Tibial nerve (tissue), 4 donors: ENCODE measurements around the gene UBE4A. TPM values are rescaled to one million over a fixed set of nuclear protein-coding genes. Genes with fewer than 3 reads are reported as not detected.
"Not testable (repeated sequence)": the region's sequence is repeated elsewhere in the genome, so short reads cannot be mapped to it uniquely, and the experiment has no call there.

Experiments
- DNase-seq, 2 donors: peaks; one replicate each; pipeline ENCODE4 v3.0.0-alpha.2; 2019; ENCODE audit warnings: low spot score in 2 of 2
- H3K27ac ChIP-seq, 4 donors: fragments of 200-600 bp; sonication (generic) in 3 of 4; one replicate each; pipeline ENCODE4 v1.5.1; 2017 to 2019; ENCODE audit warnings: mild to moderate bottlenecking in 1 of 4
- H3K27me3 ChIP-seq, 2 donors: fragments of 200-600 bp; sonication (generic) in 1 of 2; one replicate each; pipeline versions ENCODE4 v1.5.1 to v1.6.0; 2017 to 2019
- H3K36me3 ChIP-seq, 3 donors: fragments of 200-600 bp; sonication (generic); one replicate each; pipeline ENCODE4 v1.5.1; 2018 to 2019
- H3K4me1 ChIP-seq, 4 donors: fragments of 200-600 bp; sonication (generic) in 3 of 4; one replicate each; pipeline ENCODE4 v1.5.1; 2017 to 2019
- H3K4me3 ChIP-seq, 4 donors: fragments of 200-600 bp; sonication (generic) in 3 of 4; one replicate each; pipeline ENCODE4 v1.5.1; 2017 to 2019; ENCODE audit warnings: mild to moderate bottlenecking in 1 of 4, moderate library complexity in 1 of 4
- H3K9me3 ChIP-seq, 4 donors: fragments of 200-600 bp; sonication (generic) in 3 of 4; one replicate each; pipeline ENCODE4 v1.5.1; 2017 to 2019
- CTCF ChIP-seq, 5 experiments: fragments of 200-600 bp in 3 of 5; fragments of 450-650 bp in 2 of 5; sonication (generic) in 3 of 5; IDR thresholded peaks; one replicate each; pipeline ENCODE4 v1.5.1; 2016 to 2019; ENCODE audit warnings: antibody characterized with exemption in 5 of 5, mild to moderate bottlenecking in 3 of 5, moderate library complexity in 2 of 5
- EP300 ChIP-seq, 2 donors: sonication (generic); formaldehyde crosslinking; IDR thresholded peaks; one replicate each; pipeline ENCODE4 v1.6.1; 2017; ENCODE audit warnings: antibody characterized with exemption in 2 of 2, mild to moderate bottlenecking in 1 of 2
- POLR2A ChIP-seq, 2 donors: fragments of 450-650 bp; IDR thresholded peaks; one replicate each; pipeline ENCODE4 v1.6.1; 2017; ENCODE audit warnings: antibody characterized with exemption in 2 of 2, mild to moderate bottlenecking in 2 of 2, moderate library complexity in 2 of 2
- whole genome bisulfite sequencing, 2 donors: methylation state at CpG; one replicate each; pipeline ENCODE4 v1.1.5; 2018; 5-methylcytosine and 5-hydroxymethylcytosine counted together
- total RNA-seq, 4 donors: library from RNA; depleted of rRNA; stranded (reverse); fragments of >200 nt; gene quantifications; one replicate each; pipeline ENCODE4 v1.1.0, GENCODE V29; 2016

The UBE4A gene
- total RNA-seq, 4 donors from 2014 or later = 38.4 to 48.5 (median 41.4) TPM

DNA sequence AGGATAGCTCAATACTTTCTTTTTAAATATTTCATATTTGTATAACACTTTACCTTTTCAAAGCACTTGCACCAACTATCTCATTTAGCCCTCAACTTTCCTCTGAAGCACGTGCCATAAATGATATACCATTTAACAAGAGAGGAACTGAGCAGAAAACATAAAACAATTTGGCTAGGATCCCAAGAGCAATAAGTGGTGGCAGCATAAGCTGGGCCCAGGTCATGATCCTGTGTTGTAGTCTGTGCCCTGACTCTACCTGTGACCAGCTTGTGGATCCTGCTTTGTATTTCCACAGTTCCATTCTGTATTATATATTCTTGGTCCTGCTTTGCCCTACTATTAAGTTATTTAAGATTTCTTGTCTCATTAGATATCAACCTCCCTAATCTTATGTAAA, 53.5 kb downstream of the UBE4A start:
- TF ChIP-seq POLR2A (IDR thresholded peaks at IDR 0.05) = no peak
- no peak for TF ChIP-seq EP300 (IDR thresholded peaks at IDR 0.05)
- no peak for TF ChIP-seq CTCF (IDR thresholded peaks at IDR 0.05)
- Histone ChIP-seq H3K4me3 (no peak overlapping the region), H3K4me1 (no peaks in the 10 kb centered on the region), H3K27ac (no peak overlapping the region), H3K9me3 (no peaks in the 10 kb centered on the region), H3K27me3 (no peaks in the 10 kb centered on the region), H3K36me3 (peaks cover 0 to 40% (median 0%) of the 10 kb centered on the region in 3 donors)
- 61 to 93% methylated on average over 1 of the region's 1 CpG for WGBS, 2 donors
- DNase-seq = no peak

- DNase-seq = no peak
- no peak overlapping the region for H3K4me3 ChIP-seq
- no peaks in the 10 kb centered on the region for H3K4me1 ChIP-seq
- no peak overlapping the region for H3K27ac ChIP-seq
- H3K9me3 ChIP-seq = no peaks in the 10 kb centered on the region
- no peak for TF ChIP-seq EP300 (IDR thresholded peaks at IDR 0.05)
- no peak for TF ChIP-seq CTCF (IDR thresholded peaks at IDR 0.05)
- TF ChIP-seq POLR2A (IDR thresholded peaks at IDR 0.05) = no peak
- H3K27me3 ChIP-seq = no peaks in the 10 kb centered on the region
- WGBS, 2 donors = 70 to 81% methylated on average over 8 of the region's 8 CpGs
- peaks cover 0 to 23% (median 0%) of the 10 kb centered on the region in 3 donors for H3K36me3 ChIP-seq
Observed at GRCh38 chr11:118415062-118415738, 55.8 kb downstream of the UBE4A start.

DNA sequence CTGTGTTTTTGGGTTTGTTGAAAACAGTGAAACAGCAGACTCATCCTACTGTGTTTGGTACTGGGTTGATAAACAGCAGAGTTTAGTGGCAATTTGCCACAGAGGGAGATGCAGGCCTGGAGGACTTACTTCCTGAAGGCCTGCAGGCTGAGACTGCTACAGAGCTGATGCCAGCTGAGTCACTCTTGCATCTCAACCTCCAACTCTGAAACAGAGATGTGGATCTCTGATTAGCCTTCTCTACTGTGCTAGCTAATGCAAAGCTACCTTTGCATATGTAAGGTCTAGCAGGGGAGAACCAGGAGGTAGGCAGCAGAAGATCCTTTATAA, 56.3 kb downstream of the UBE4A start:
- no peak for DNase-seq

DNA sequence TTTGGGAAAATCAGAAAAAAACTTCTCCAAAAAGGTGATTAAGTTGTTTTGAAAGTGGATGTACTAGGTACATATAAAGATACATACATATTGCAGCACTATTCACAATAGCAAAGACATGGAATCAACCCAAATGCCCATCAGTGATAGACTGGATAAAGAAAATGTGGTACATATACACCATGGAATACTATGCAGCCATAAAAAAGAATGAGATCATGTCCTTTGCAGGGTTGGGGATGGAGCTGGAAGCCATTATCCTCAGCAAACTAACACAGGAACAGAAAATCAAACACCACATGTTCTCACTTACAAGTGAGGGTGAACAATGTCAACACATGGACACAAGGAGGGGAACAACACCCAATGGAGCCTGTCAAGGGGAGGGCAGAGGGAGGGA, 57.5 kb downstream of the UBE4A start:
- not testable (repeated sequence) for DNase-seq, H3K27ac ChIP-seq, H3K4me1 ChIP-seq, H3K27me3 ChIP-seq, H3K4me3 ChIP-seq, H3K9me3 ChIP-seq
- peaks cover 0 to 16% (median 0%) of the 10 kb centered on the region in 3 donors for H3K36me3 ChIP-seq

More for the DNA sequence above, 56.3 kb downstream of the UBE4A start:
- H3K27me3 ChIP-seq = no peaks in the 10 kb centered on the region
- no peaks in the 10 kb centered on the region for H3K4me1 ChIP-seq
- no peaks in the 10 kb centered on the region for H3K9me3 ChIP-seq
- H3K36me3 ChIP-seq = peaks cover 0 to 19% (median 0%) of the 10 kb centered on the region in 3 donors
- TF ChIP-seq EP300 (IDR thresholded peaks at IDR 0.05) (no peak), CTCF (IDR thresholded peaks at IDR 0.05) (no peak), POLR2A (IDR thresholded peaks at IDR 0.05) (no peak)
- no peak overlapping the region for H3K27ac ChIP-seq
- no peak overlapping the region for H3K4me3 ChIP-seq

DNA sequence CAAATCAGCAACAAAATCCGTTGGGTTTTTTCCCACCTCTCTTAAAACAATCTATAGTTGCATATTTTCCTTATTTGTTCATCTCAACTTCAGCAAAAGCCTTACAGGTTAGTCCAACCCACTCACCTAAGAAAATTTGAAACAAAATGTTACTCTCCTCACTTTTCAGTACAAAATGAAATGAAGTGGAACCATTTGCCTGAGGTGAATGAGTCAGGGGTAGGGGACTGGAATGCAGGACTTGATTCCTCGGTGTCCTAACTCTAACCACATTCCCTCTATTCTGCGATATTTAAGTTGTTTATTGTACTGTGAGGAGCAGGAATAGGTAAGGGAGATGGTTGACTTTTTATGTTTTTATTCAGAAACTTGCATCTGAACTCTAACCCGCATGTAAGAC, 58.4 kb downstream of the UBE4A start:
- 70 to 79% methylated on average over 4 of the region's 4 CpGs for WGBS, 2 donors
- Histone ChIP-seq H3K4me3 (no peak overlapping the region), H3K27me3 (no peaks in the 10 kb centered on the region), H3K27ac (no peak overlapping the region), H3K36me3 (peaks cover 0 to 16% (median 0%) of the 10 kb centered on the region in 3 donors), H3K4me1 (no peaks in the 10 kb centered on the region), H3K9me3 (no peaks in the 10 kb centered on the region)
- no peak for DNase-seq
- TF ChIP-seq POLR2A (IDR thresholded peaks at IDR 0.05) (no peak), EP300 (IDR thresholded peaks at IDR 0.05) (no peak), CTCF (IDR thresholded peaks at IDR 0.05) (no peak)

DNA sequence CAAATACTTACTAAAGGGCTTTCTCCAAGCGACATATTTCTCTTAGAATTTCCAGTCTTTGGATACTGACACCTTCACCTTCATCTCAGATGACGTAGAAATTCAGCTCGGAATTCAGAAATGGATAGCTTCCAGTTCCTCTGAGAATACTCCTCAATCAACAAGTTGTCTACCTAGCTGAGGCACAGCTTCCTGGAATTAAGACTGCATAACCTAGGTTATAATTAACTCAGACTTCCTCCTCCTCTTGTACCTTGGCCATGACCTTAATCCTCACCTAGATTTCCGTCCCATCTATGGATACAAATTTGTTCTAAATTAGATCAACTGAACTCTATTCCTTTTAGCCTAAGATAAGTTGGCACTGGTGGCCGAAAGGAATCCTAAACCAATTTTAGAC, 59.4 kb downstream of the UBE4A start:
- H3K9me3 ChIP-seq = no peaks in the 10 kb centered on the region
- WGBS, 2 donors = 89 to 91% methylated on average over 5 of the region's 5 CpGs
- TF ChIP-seq CTCF (IDR thresholded peaks at IDR 0.05) = no peak
- TF ChIP-seq POLR2A (IDR thresholded peaks at IDR 0.05) = no peak
- TF ChIP-seq EP300 (IDR thresholded peaks at IDR 0.05) = no peak
- H3K4me3 ChIP-seq = no peak overlapping the region
- no peaks in the 10 kb centered on the region for H3K4me1 ChIP-seq
- no peaks in the 10 kb centered on the region for H3K27me3 ChIP-seq
- DNase-seq = no peak
- no peak overlapping the region for H3K27ac ChIP-seq
- H3K36me3 ChIP-seq = peaks cover 0 to 11% (median 0%) of the 10 kb centered on the region in 3 donors
